GM12892 (cell line): ENCODE results near the gene GLT1D1.

Experiments used
- DNase-seq: peaks from one replicate; pipeline ENCODE4 v3.0.0; 2011; ENCODE audit not compliant: insufficient read length
- FAIRE-seq: peaks from 2 replicates; lab custom pipeline; 2011; peaks lifted over from hg19 to GRCh38; lab: Jason Lieb, UNC
- POLR2A ChIP-seq: IDR thresholded peaks from 2 replicates; pipeline ENCODE4 v1.6.1; 2011; ENCODE audit warnings: low read depth, low read length, control low read depth
- POLR2AphosphoS5 ChIP-seq: IDR thresholded peaks from 2 replicates; pipeline ENCODE4 v1.6.1; 2011; ENCODE audit warnings: low read depth, low read length, control low read depth
- TAF1 ChIP-seq: IDR thresholded peaks from 2 replicates; pipeline ENCODE4 v1.6.1; 2011; ENCODE audit warnings: low read depth, mild to moderate bottlenecking, control low read depth, low read length, borderline replicate concordance

GLT1D1 gene

DNA sequence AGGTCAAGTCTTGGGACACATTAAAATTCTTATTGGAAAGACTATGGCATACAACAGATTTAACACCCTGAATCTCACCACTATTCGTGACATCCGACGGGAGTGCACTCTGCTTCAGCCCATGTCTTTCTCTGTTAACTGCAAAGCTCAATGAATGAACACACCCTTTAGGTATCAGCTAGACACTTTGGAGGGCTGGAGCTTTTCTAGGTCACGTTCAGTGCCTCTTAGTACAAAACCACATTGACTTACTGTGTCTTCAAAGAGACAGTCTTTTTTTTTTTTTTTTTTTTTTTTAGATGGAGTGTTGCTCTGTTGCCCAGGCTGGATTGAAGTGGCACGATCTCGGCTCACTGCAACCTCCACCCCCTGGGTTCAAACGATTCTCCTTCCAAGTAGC, 80.6 kb downstream of the GLT1D1 start:
- FAIRE-seq, result no peak
- TF ChIP-seq POLR2AphosphoS5 (no peak), POLR2A (no peak), TAF1 (no peak)

DNA sequence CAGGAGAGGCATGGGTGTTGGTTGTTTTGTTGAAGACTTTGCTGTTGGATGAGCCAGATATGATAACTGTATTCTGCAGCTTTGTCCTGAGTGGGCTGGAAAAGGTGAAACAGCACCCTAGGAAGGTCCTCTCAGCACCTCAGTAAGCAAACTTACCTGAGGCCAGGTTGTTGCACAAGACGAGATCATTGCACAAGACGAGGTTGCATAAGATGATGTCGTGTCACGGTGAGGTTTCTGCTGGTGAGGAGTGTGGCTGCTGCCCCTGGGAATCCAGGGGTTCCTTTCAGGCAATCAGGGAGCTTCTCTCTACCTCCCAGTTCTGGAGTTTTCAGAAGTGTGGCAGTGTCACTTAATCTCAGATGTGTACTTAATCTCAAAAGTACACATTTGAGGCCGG, 85.6 kb downstream of the GLT1D1 start:
- TF ChIP-seq POLR2AphosphoS5, result no peak
- no peak for TF ChIP-seq POLR2A
- TF ChIP-seq TAF1, result no peak
- DNase-seq, result no peak
- FAIRE-seq, result no peak

More for the DNA sequence above, 80.6 kb downstream of the GLT1D1 start:
- DNase-seq, result no peak

DNA sequence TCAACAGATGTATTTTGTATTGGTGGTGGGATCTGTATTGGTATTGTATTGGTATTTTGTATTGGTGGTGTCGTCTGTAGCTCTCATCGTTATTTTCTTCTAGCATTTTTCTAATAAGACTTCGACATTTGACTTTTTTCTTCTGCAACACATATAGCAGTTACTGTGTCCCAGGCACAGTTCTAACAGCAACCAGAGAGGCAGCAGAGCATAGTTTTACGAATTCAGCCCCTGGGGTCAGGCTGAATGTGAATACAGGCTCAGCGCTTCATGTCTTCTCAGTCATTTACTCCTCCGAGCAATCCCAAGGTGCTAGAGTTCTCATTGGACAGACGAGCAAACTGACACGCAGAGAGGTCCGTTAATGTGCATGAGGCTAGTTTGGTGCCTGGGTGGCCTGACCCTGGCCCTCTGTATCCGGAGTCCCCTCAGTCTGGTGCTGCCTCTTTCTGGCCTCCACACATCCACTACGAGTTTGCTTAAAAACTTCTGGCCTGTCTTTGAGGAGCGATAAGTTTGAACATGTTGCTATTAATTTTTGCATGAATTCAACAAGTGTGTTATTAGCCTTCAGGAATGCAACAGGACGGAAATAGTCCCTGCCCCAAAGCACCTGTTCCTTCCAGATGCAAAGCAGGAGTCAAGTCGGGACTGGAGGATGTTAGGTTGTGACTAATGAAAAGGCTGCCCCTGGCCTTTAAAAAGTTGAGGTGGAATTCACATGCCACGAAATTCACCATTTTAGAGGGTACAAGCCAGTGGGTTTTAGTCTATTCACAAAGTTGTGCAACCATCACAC, 87.0 kb downstream of the GLT1D1 start:
- no peak for FAIRE-seq
- TF ChIP-seq POLR2A (no peak), TAF1 (no peak), POLR2AphosphoS5 (no peak)
- DNase-seq, result no peak

- FAIRE-seq, result no peak
- no peak for DNase-seq
- no peak for TF ChIP-seq POLR2A
- TF ChIP-seq POLR2AphosphoS5, result no peak
- TF ChIP-seq TAF1, result no peak
Measured at GRCh38 chr12:128940974-128941373, 87.7 kb downstream of the GLT1D1 start.

GRCh38 chr12:128942960-128943477, 89.7 kb downstream of the GLT1D1 start:
- FAIRE-seq, result no peak
- no peak for DNase-seq

DNA sequence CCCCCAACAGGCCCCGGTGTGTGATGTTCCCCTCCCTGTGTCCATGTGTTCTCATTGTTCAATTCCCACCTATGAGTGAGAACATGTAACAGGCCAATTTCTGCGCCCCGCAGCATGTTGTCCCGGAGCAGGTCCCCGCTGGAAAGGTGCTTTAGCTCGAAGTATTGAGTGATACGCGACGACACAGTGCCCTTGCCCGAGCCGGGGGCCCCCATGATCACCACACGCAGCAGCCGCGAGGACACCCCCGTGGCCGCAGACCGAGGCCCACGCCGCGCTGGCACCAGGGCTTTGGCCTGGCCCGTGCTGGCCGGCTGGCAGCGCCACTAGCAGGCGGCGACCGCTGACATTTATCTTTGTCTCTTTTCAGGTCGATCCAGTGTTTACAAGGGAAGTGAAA, 91.7 kb downstream of the GLT1D1 start:
- FAIRE-seq, result no peak
- TF ChIP-seq POLR2AphosphoS5 (no peak), POLR2A (no peak), TAF1 (no peak)
- no peak for DNase-seq

More at GRCh38 chr12:128942960-128943477, 89.7 kb downstream of the GLT1D1 start:
- TF ChIP-seq POLR2A (no peak), TAF1 (no peak), POLR2AphosphoS5 (no peak)

DNA sequence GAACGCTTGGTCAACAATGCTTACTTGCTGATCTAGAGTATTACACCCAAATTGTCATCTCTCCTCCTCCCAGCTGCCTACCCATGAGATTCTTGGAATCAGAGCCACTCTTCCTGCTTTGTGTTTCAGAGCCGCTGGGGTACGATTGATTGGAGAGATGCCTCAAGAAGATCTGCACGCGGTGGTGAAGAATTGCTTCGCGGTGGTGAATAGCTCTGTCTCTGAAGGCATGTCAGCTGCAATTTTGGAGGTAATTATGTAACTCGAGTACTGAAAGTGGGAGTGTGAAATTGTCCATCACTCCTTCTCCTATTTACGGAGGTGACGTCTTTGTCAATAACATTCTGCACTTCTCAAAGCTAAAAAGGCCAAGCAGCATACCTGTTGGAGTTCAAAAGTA, 93.9 kb downstream of the GLT1D1 start:
- FAIRE-seq, result no peak
- TF ChIP-seq TAF1 (no peak), POLR2A (no peak), POLR2AphosphoS5 (no peak)
- no peak for DNase-seq

DNA sequence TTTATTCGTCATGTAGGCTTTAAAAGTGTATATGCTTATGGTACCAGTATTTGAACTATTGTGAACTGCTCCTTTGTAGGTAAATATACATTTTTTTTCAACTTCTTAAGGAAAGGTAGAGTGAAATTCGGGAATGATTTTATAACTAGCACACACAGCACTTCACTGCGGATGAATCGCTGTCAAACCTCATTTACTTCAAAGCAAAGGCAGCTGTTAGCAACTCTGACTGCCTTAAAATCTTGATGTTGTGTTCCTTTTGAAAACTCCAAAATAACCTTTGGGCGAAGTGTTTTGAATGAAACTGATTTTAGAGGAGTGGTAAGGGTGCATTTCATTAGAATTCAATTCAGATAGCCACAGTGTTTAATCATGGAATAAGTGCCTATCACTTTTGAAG, 95.8 kb downstream of the GLT1D1 start:
- no peak for FAIRE-seq
- no peak for TF ChIP-seq POLR2A
- no peak for TF ChIP-seq TAF1
- TF ChIP-seq POLR2AphosphoS5, result no peak
- DNase-seq, result no peak

DNA sequence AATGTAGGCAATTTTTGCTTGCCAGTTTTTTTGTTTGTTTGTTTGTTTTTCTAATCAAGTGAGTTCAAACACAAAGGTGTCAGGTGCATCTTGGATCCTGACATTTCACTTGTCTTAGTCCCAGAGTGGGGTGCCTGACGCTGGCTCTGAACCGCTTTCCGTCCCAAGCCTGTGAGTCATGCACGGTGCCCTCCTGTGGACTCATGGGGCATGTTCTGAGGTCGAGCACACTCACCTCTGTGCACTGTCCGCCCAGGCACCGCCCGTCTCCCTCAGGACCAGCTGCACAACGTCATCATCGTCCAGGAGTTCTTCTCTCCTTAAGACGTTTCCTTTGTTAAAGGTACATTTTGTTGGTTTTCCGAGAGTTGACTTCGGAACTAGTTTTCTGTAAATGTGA, 98.2 kb downstream of the GLT1D1 start:
- no peak for TF ChIP-seq TAF1
- no peak for TF ChIP-seq POLR2A
- no peak for TF ChIP-seq POLR2AphosphoS5
- FAIRE-seq (no peak), DNase-seq (no peak)

DNA sequence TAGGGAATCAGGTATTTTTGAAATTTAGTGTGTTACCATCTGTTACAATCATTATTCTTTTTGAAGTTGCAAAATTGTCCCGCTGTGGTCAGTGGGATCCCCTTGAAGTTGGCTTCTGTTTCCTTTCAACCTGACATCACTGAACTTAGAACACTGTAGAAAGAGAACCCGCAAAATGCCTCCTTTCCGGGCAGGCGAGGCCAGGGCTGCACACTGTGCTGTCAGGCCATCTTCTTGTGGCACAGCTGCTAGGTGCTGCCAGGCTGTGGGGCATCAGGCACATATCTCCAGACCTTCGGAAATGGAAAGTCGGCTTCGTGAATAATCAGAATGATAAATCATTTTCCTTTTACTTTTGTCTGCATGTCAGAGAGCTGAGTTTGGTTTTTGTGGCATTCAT, 103.5 kb downstream of the GLT1D1 start:
- FAIRE-seq, result no peak
- no peak for DNase-seq
- TF ChIP-seq POLR2AphosphoS5, result no peak
- TF ChIP-seq POLR2A, result no peak
- no peak for TF ChIP-seq TAF1

- no peak for TF ChIP-seq TAF1
- TF ChIP-seq POLR2A, result no peak
- TF ChIP-seq POLR2AphosphoS5, result no peak
- DNase-seq, result no peak
- no peak for FAIRE-seq
Measured at GRCh38 chr12:128959901-128960300, 106.6 kb downstream of the GLT1D1 start.
